ENCODE results near the gene ACOX3. TPM values are rescaled to one million over a fixed set of nuclear protein-coding genes. Genes with fewer than 3 reads are reported as not detected.

The ACOX3 gene
- total RNA-seq, 1 experiment from 2014 or later = 17.9 TPM

- ChIA-PET POLR2A (no interaction called here), CTCF (interaction anchor here (1.1 kb wide), 1 partner anchor 22 kb away, joined by 3 read pairs; no protein-coding TSS in a partner anchor)
- H3K4me1 Mint-ChIP-seq (ENCODE audit: insufficient read depth, unreplicated experiment) = no peaks in the 10 kb centered on the region
- BruUV-seq (replicated peaks) = no TSS peak
- intact Hi-C loops (cut with micrococcal nuclease) = no loop called here
- H3K4me3 Mint-ChIP-seq (ENCODE audit: unreplicated experiment) = no peak overlapping the region
- H3K9me3 Mint-ChIP-seq (ENCODE audit: unreplicated experiment) = no peaks in the 10 kb centered on the region
- H3K27me3 Mint-ChIP-seq (ENCODE audit: insufficient read depth, unreplicated experiment) = no peaks in the 10 kb centered on the region
- no peak for TF ChIP-seq CTCF (IDR thresholded peaks at IDR 0.05; ENCODE audit: unreplicated experiment)
- H3K36me3 Mint-ChIP-seq (ENCODE audit: insufficient read depth, unreplicated experiment) = no peaks in the 10 kb centered on the region
- no peak for DNase-seq (ENCODE audit: unreplicated experiment)
- no peak overlapping the region for H3K27ac Mint-ChIP-seq (ENCODE audit: low read depth, unreplicated experiment)
Observed at GRCh38 chr4:8379771-8380170, 60.8 kb downstream of the ACOX3 start.

- Mint-ChIP-seq H3K27ac (ENCODE audit: low read depth, unreplicated experiment) (no peak overlapping the region), H3K4me3 (ENCODE audit: unreplicated experiment) (no peak overlapping the region), H3K4me1 (ENCODE audit: insufficient read depth, unreplicated experiment) (no peaks in the 10 kb centered on the region), H3K27me3 (ENCODE audit: insufficient read depth, unreplicated experiment) (no peaks in the 10 kb centered on the region), H3K9me3 (ENCODE audit: unreplicated experiment) (no peaks in the 10 kb centered on the region), H3K36me3 (ENCODE audit: insufficient read depth, unreplicated experiment) (no peaks in the 10 kb centered on the region)
- TF ChIP-seq CTCF (IDR thresholded peaks at IDR 0.05; ENCODE audit: unreplicated experiment) = no peak
- DNase-seq (ENCODE audit: unreplicated experiment) = no peak
- BruUV-seq (replicated peaks) = no TSS peak
- POLR2A ChIA-PET = no interaction called here
- intact Hi-C loops (cut with micrococcal nuclease) = no loop called here
- CTCF ChIA-PET = interaction anchor here (1.1 kb wide), 1 partner anchor 23 kb away, joined by 3 read pairs; no protein-coding TSS in a partner anchor
Observed at GRCh38 chr4:8379281-8379680, 61.2 kb downstream of the ACOX3 start.

GRCh38 chr4:8378776-8379175 lies 61.7 kb downstream of the ACOX3 start:
- intact Hi-C loops (cut with micrococcal nuclease) = no loop called here
- Mint-ChIP-seq H3K9me3 (ENCODE audit: unreplicated experiment) (no peaks in the 10 kb centered on the region), H3K4me3 (ENCODE audit: unreplicated experiment) (no peak overlapping the region), H3K36me3 (ENCODE audit: insufficient read depth, unreplicated experiment) (no peaks in the 10 kb centered on the region), H3K27ac (ENCODE audit: low read depth, unreplicated experiment) (no peak overlapping the region), H3K4me1 (ENCODE audit: insufficient read depth, unreplicated experiment) (no peaks in the 10 kb centered on the region), H3K27me3 (ENCODE audit: insufficient read depth, unreplicated experiment) (no peaks in the 10 kb centered on the region)
- BruUV-seq (replicated peaks) = no TSS peak
- POLR2A ChIA-PET = no interaction called here
- no peak for DNase-seq (ENCODE audit: unreplicated experiment)
- TF ChIP-seq CTCF (IDR thresholded peaks at IDR 0.05; ENCODE audit: unreplicated experiment) = no peak
- CTCF ChIA-PET = no interaction called here

GRCh38 chr4:8378101-8378724 lies 62.3 kb downstream of the ACOX3 start:
- Mint-ChIP-seq H3K9me3 (ENCODE audit: unreplicated experiment) (no peaks in the 10 kb centered on the region), H3K4me3 (ENCODE audit: unreplicated experiment) (no peak overlapping the region), H3K27me3 (ENCODE audit: insufficient read depth, unreplicated experiment) (no peaks in the 10 kb centered on the region), H3K4me1 (ENCODE audit: insufficient read depth, unreplicated experiment) (no peaks in the 10 kb centered on the region), H3K27ac (ENCODE audit: low read depth, unreplicated experiment) (no peak overlapping the region), H3K36me3 (ENCODE audit: insufficient read depth, unreplicated experiment) (no peaks in the 10 kb centered on the region)
- DNase-seq (ENCODE audit: unreplicated experiment) = no peak
- TF ChIP-seq CTCF (IDR thresholded peaks at IDR 0.05; ENCODE audit: unreplicated experiment) = no peak
- CTCF ChIA-PET = no interaction called here
- POLR2A ChIA-PET = no interaction called here
- BruUV-seq (replicated peaks) = no TSS peak
- intact Hi-C loops (cut with micrococcal nuclease) = no loop called here

Measured in MCF 10A (cell line).